Nephron progenitor cell (in vitro differentiated cells): ENCODE data around the gene TMEM80.

Experiments used
- DNase-seq: peaks from one replicate; pipeline ENCODE4 v3.0.0; 2021
- H3K27ac Mint-ChIP-seq: 2 replicates; pipeline ENCODE4 v1.8.0; 2021; ENCODE audit warnings: mild to moderate bottlenecking, moderate library complexity, mixed read lengths
- H3K27me3 Mint-ChIP-seq: 2 replicates; pipeline ENCODE4 v1.8.0; 2021; ENCODE audit warnings: mild to moderate bottlenecking, low read depth, mixed read lengths; ENCODE audit not compliant: poor library complexity
- H3K36me3 Mint-ChIP-seq: 2 replicates; pipeline ENCODE4 v1.8.0; 2021; ENCODE audit warnings: low read depth, mixed read lengths
- H3K4me1 Mint-ChIP-seq: 2 replicates; pipeline ENCODE4 v1.8.0; 2021; ENCODE audit warnings: mixed read lengths
- H3K4me3 Mint-ChIP-seq: 2 replicates; pipeline ENCODE4 v1.8.0; 2021; ENCODE audit warnings: mild to moderate bottlenecking, moderate library complexity, mixed read lengths
- H3K9me3 Mint-ChIP-seq: 2 replicates; pipeline ENCODE4 v1.8.0; 2021; ENCODE audit warnings: mild to moderate bottlenecking, moderate library complexity, mixed read lengths
- CTCF ChIP-seq: fragments of 200-600 bp; sonication (generic); IDR thresholded peaks from 2 replicates; pipeline ENCODE4 v1.5.0; 2021; ENCODE audit warnings: antibody characterized with exemption

TMEM80 gene

GRCh38 chr11:704228-704674 is 8.6 kb downstream of the TMEM80 start:
- Mint-ChIP-seq H3K9me3 (no peaks in the 10 kb centered on the region), H3K27me3 (peaks cover 21% of the 10 kb centered on the region), H3K4me1 (peaks cover 10% of the 10 kb centered on the region), H3K27ac (no peak overlapping the region), H3K4me3 (no peak overlapping the region), H3K36me3 (peaks cover 12% of the 10 kb centered on the region)
- TF ChIP-seq CTCF, result no peak
- DNase-seq, result no peak

- peaks cover 10% of the 10 kb centered on the region for H3K4me1 Mint-ChIP-seq
- TF ChIP-seq CTCF, result no peak
- no peaks in the 10 kb centered on the region for H3K9me3 Mint-ChIP-seq
- H3K27ac Mint-ChIP-seq, result no peak overlapping the region
- H3K27me3 Mint-ChIP-seq, result peaks cover 21% of the 10 kb centered on the region
- peaks cover 12% of the 10 kb centered on the region for H3K36me3 Mint-ChIP-seq
- H3K4me3 Mint-ChIP-seq, result peak overlapping the region; percentile 42
- DNase-seq, result no peak
Measured at GRCh38 chr11:704781-705645, 9.4 kb downstream of the TMEM80 start.

- no peak for TF ChIP-seq CTCF
- Mint-ChIP-seq H3K4me1 (peaks cover 17% of the 10 kb centered on the region), H3K9me3 (no peaks in the 10 kb centered on the region), H3K36me3 (peaks cover 7% of the 10 kb centered on the region), H3K4me3 (peak within 1 kb of the TSS; percentile 42), H3K27ac (no peak within 1 kb of the TSS), H3K27me3 (peaks cover 21% of the 10 kb centered on the region)
- peak; percentile 69 for DNase-seq
Measured at GRCh38 chr11:705646-706438, 10.2 kb downstream of the TMEM80 start, which contains the start of gene EPS8L2. EPS8L2 (plus strand) TSS chr11:706231; CDS start chr11:709408, 3,177 bp downstream.

- Mint-ChIP-seq H3K36me3 (peaks cover 4% of the 10 kb centered on the region), H3K27me3 (peaks cover 19% of the 10 kb centered on the region), H3K9me3 (no peaks in the 10 kb centered on the region), H3K4me1 (peaks cover 23% of the 10 kb centered on the region), H3K27ac (no peak overlapping the region), H3K4me3 (peak overlapping the region; percentile 20)
- TF ChIP-seq CTCF, result no peak
- no peak for DNase-seq
Measured at GRCh38 chr11:706439-706956, 10.9 kb downstream of the TMEM80 start.

- TF ChIP-seq CTCF, result no peak
- Mint-ChIP-seq H3K4me1 (peaks cover 23% of the 10 kb centered on the region), H3K9me3 (no peaks in the 10 kb centered on the region), H3K4me3 (no peak overlapping the region), H3K27me3 (peaks cover 23% of the 10 kb centered on the region), H3K36me3 (no peaks in the 10 kb centered on the region), H3K27ac (no peak overlapping the region)
- DNase-seq, result no peak
Measured at GRCh38 chr11:706957-707816, 11.6 kb downstream of the TMEM80 start.
